CD14-positive monocyte (primary cell): ENCODE data around the gene ADM2. TPM values are rescaled to one million over a fixed set of nuclear protein-coding genes. Genes with fewer than 3 reads are reported as not detected.

Experiments used
- DNase-seq, 3 donors: peaks; one replicate each; pipeline ENCODE4 v3.0.0-alpha.2; 2011 to 2022
- H2AFZ ChIP-seq: 2 replicates; pipeline ENCODE4 v1.6.0; 2012; ENCODE audit warnings: mild to moderate bottlenecking, low read depth, low read length, inconsistent platforms; ENCODE audit not compliant: insufficient read depth, poor library complexity, severe bottlenecking
- H3K27ac ChIP-seq, 2 donors: 1 replicate in 1 of 2; 2 replicates in 1 of 2; pipeline ENCODE4 v1.5.1; 2012 to 2013; ENCODE audit warnings: low read length in 2 of 2, control low read depth in 1 of 2, inconsistent platforms in 1 of 2, low read depth in 1 of 2, mild to moderate bottlenecking in 1 of 2
- H3K27me3 ChIP-seq, 2 donors: one replicate each; pipeline versions ENCODE4 v1.6.0 to v1.6.1; 2011 to 2013; ENCODE audit warnings: low read length in 2 of 2; ENCODE audit not compliant: control insufficient read depth in 2 of 2, insufficient read depth in 2 of 2
- H3K36me3 ChIP-seq, 2 donors: replicated peaks in 1 of 2; 1 replicate in 1 of 2; 2 replicates in 1 of 2; pipeline versions ENCODE4 v1.5.1 to v1.6.1; 2012 to 2013; ENCODE audit warnings: low read length in 2 of 2, control low read depth in 1 of 2, inconsistent platforms in 1 of 2, mild to moderate bottlenecking in 1 of 2; ENCODE audit not compliant: insufficient read depth in 2 of 2, control insufficient read depth in 1 of 2
- H3K4me1 ChIP-seq, 2 donors: 1 replicate in 1 of 2; 2 replicates in 1 of 2; pipeline versions ENCODE4 v1.5.1 to v1.6.1; 2012 to 2013; ENCODE audit warnings: low read length in 2 of 2, control low read depth in 1 of 2, inconsistent platforms in 1 of 2, mild to moderate bottlenecking in 1 of 2, moderate library complexity in 1 of 2; ENCODE audit not compliant: insufficient read depth in 2 of 2, control insufficient read depth in 1 of 2
- H3K4me2 ChIP-seq: replicated peaks from 2 replicates; pipeline ENCODE3; 2012; ENCODE audit warnings: low read length, moderate library complexity, mild to moderate bottlenecking; ENCODE audit not compliant: poor library complexity, severe bottlenecking; ENCODE audit errors: extremely low read depth
- H3K4me3 ChIP-seq, 3 experiments: fragments of 200-600 bp in 1 of 3; sonication (generic) in 1 of 3; replicated peaks in 1 of 3; 1 replicate in 2 of 3; 2 replicates in 1 of 3; pipeline ENCODE4 v1.5.1; 2011 to 2013; ENCODE audit warnings: low read length in 3 of 3, mild to moderate bottlenecking in 3 of 3, control low read depth in 2 of 3, low read depth in 2 of 3, inconsistent platforms in 1 of 3, moderate library complexity in 1 of 3
- H3K79me2 ChIP-seq: 2 replicates; pipeline ENCODE4 v1.6.0; 2012; ENCODE audit warnings: mild to moderate bottlenecking, control low read depth, inconsistent platforms, low read length, moderate library complexity; ENCODE audit not compliant: insufficient read depth
- H3K9ac ChIP-seq: 2 replicates; pipeline ENCODE4 v1.6.0; 2017; ENCODE audit warnings: low read length, mild to moderate bottlenecking; ENCODE audit not compliant: insufficient read depth, poor library complexity, severe bottlenecking
- H3K9me3 ChIP-seq, 2 donors: replicated peaks in 1 of 2; 1 replicate in 1 of 2; 2 replicates in 1 of 2; pipeline versions ENCODE4 v1.5.1 to v1.6.1; 2012 to 2013; ENCODE audit warnings: low read length in 2 of 2, control low read depth in 1 of 2; ENCODE audit not compliant: control insufficient read depth in 1 of 2, insufficient read depth in 1 of 2
- H4K20me1 ChIP-seq: 2 replicates; pipeline ENCODE4 v1.6.0; 2012; ENCODE audit warnings: mild to moderate bottlenecking, low read length, control low read depth, moderate library complexity; ENCODE audit not compliant: insufficient read depth
- H3K27ac Mint-ChIP-seq, 7 donors: one replicate each; pipeline ENCODE4 v1.8.0; 2020; ENCODE audit warnings: mild to moderate bottlenecking in 7 of 7, mixed read lengths in 7 of 7, moderate library complexity in 6 of 7, inconsistent platforms in 2 of 7
- H3K27me3 Mint-ChIP-seq, 3 donors: one replicate each; pipeline ENCODE4 v1.8.0; 2021 to 2022; ENCODE audit warnings: low read depth in 3 of 3, mild to moderate bottlenecking in 3 of 3, mixed read lengths in 3 of 3, moderate library complexity in 3 of 3, inconsistent platforms in 1 of 3
- H3K36me3 Mint-ChIP-seq, 2 donors: one replicate each; pipeline ENCODE4 v1.8.0; 2020; ENCODE audit warnings: mixed read lengths in 2 of 2, inconsistent platforms in 1 of 2, mild to moderate bottlenecking in 1 of 2
- H3K4me1 Mint-ChIP-seq: one replicate; pipeline ENCODE4 v1.8.0; 2020; ENCODE audit warnings: mild to moderate bottlenecking, mixed read lengths
- H3K4me3 Mint-ChIP-seq, 2 donors: one replicate each; pipeline ENCODE4 v1.8.0; 2020; ENCODE audit warnings: mild to moderate bottlenecking in 2 of 2, mixed read lengths in 2 of 2, moderate library complexity in 1 of 2
- H3K9me3 Mint-ChIP-seq, 7 donors: one replicate each; pipeline ENCODE4 v1.8.0; 2020 to 2022; ENCODE audit warnings: mixed read lengths in 7 of 7, mild to moderate bottlenecking in 6 of 7, moderate library complexity in 6 of 7, inconsistent platforms in 2 of 7
- CTCF ChIP-seq: fragments of 200-600 bp; IDR thresholded peaks from one replicate; pipeline ENCODE4 v1.8.0; 2022; ENCODE audit warnings: antibody characterized with exemption, mild to moderate bottlenecking
- WGBS: methylation state at CpG from one replicate; pipeline ENCODE4 v1.1.5; 2013; ENCODE audit warnings: missing lambda C conversion rate; ENCODE audit not compliant: insufficient coverage; 5-methylcytosine and 5-hydroxymethylcytosine counted together
- intact Hi-C, 2 donors: fragments of 100-400 bp; cut with micrococcal nuclease; formaldehyde crosslinking; loops; one replicate each; pipeline versions ENCODE4 v1.15.0 to v1.15.1; 2023
- polyA plus RNA-seq, 3 donors: library from polyadenylated mRNA; depleted of rRNA in 1 of 3; unstranded in 2 of 3; stranded (reverse) in 1 of 3; fragments of 300-500 nt in 2 of 3; fragments of >200 nt in 1 of 3; fragmentation: Illumina TruSeq in 2 of 3; gene quantifications; 1 replicate in 2 of 3; 2 replicates in 1 of 3; pipeline ENCODE4 v1.2.3, GENCODE V29; 2012 to 2021

ADM2 gene
- polyA plus RNA-seq, 3 donors = 0.05 TPM; not detected in 2

DNA sequence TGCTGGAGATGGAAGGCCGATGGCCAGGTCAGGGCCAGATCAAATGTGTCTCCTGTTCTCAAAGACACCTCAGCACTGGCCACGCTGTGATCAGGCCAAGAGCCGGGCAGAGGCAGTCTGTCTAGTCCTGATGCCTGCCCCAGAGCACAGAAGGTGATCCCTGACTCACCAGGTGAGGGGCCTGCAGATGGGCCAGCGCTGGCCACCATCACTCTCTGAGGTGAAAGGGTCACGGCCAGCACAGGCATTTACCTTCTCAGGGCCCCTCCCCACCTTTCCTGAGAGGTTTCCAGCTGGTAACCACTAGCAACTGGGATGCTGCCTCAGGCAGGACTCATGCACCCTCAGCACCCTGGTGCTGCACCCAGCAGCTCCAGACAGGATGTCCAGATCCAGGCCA, 9.4 kb upstream of the ADM2 start:
- Mint-ChIP-seq H3K9me3 (no peaks in the 10 kb centered on the region), H3K4me3 (peak overlapping the region in 1 of 2 donors; percentile 12), H3K27me3 (peaks cover 1 to 15% (median 5%) of the 10 kb centered on the region in 3 donors), H3K4me1 (peaks cover 54% of the 10 kb centered on the region), H3K27ac (no peak overlapping the region), H3K36me3 (peaks cover 7 to 25% of the 10 kb centered on the region in 2 donors)
- Histone ChIP-seq H3K4me2 (no peak overlapping the region), H3K79me2 (peaks cover 57% of the 10 kb centered on the region), H3K9me3 (no peaks in the 10 kb centered on the region), H3K9ac (no peak overlapping the region), H3K27me3 (no peaks in the 10 kb centered on the region), H4K20me1 (peaks cover 71% of the 10 kb centered on the region), H2AFZ (no peak overlapping the region), H3K4me3 (no peak overlapping the region), H3K27ac (no peak overlapping the region), H3K36me3 (peaks cover 7 to 15% of the 10 kb centered on the region in 2 donors), H3K4me1 (peaks cover 45 to 57% of the 10 kb centered on the region in 2 donors)
- intact Hi-C loops = loop anchor here in 1 of 2 donors (5.0 kb wide), 1 partner anchor 150 kb away; no protein-coding TSS in a partner anchor
- 87% methylated on average over 5 of the region's 5 CpGs for WGBS
- no peak for TF ChIP-seq CTCF
- no peak for DNase-seq

DNA sequence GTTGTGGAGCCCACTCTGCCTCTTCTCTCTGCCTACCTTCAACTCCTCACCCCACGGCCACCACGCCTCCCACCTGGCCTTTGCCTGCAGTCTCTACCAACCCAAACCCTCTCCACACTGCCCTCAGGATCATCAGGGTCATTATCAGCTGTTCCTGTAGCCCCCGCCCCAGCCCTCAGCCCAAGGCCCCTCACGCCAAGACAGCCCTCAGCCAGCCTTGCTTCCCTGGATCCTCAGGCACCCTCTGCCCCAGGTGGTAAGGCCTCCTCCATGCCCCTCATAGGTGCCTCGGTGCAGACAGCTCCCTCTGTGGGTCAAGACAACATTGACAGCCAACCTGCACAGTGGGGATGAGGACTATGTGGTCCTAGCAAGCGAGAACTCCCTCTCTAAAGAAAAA, 8.3 kb upstream of the ADM2 start:
- H3K36me3 ChIP-seq = peaks cover 0 to 3% of the 10 kb centered on the region in 2 donors
- peak overlapping the region; percentile 98 for H3K4me2 ChIP-seq
- H3K4me1 ChIP-seq = peaks cover 45 to 57% of the 10 kb centered on the region in 2 donors
- peak overlapping the region in 1 of 3 experiments; percentile 85 for H3K4me3 ChIP-seq
- Mint-ChIP-seq H3K36me3 (peaks cover 2 to 14% of the 10 kb centered on the region in 2 donors), H3K27me3 (peaks cover 6 to 23% (median 12%) of the 10 kb centered on the region in 3 donors), H3K4me3 (peak overlapping the region; percentile 90 to 97), H3K4me1 (peaks cover 54% of the 10 kb centered on the region), H3K9me3 (no peaks in the 10 kb centered on the region), H3K27ac (peak overlapping the region in 2 of 7 donors; percentile 23 to 26)
- no peaks in the 10 kb centered on the region for H3K9me3 ChIP-seq
- intact Hi-C loops = loop anchor here in 1 of 2 donors (5.0 kb wide), 1 partner anchor 149 kb away; no protein-coding TSS in a partner anchor
- H3K79me2 ChIP-seq = peaks cover 57% of the 10 kb centered on the region
- no peak overlapping the region for H3K9ac ChIP-seq
- no peak overlapping the region for H3K27ac ChIP-seq
- no peak overlapping the region for H2AFZ ChIP-seq
- H3K27me3 ChIP-seq = peaks cover 0 to 4% of the 10 kb centered on the region in 2 donors
- peaks cover 62% of the 10 kb centered on the region for H4K20me1 ChIP-seq
- DNase-seq = no peak
- 80% methylated on average over 5 of the region's 6 CpGs for WGBS
- peak; percentile 18 for TF ChIP-seq CTCF
